ENCODE measurements around the gene SMG7. TPM values are rescaled to one million over a fixed set of nuclear protein-coding genes. Genes with fewer than 3 reads are reported as not detected.

The SMG7 gene
- total and polyA plus RNA-seq, 12 donors = 16.0 to 46.6 (median 37.8) TPM

GRCh38 chr1:183466781-183467180, 5.5 kb upstream of the SMG7 start:
- H3K4me1 ChIP-seq = peaks cover 0 to 29% (median 4%) of the 10 kb centered on the region in 9 donors
- no peaks in the 10 kb centered on the region for H3K27me3 ChIP-seq
- no peak overlapping the region for H3K4me3 ChIP-seq
- no peaks in the 10 kb centered on the region for H3K9me3 ChIP-seq
- H3K36me3 ChIP-seq = no peaks in the 10 kb centered on the region
- intact Hi-C loops (cut with DNase I) = loop anchor here in 1 of 10 donors (10.0 kb wide), 1 partner anchor 182 kb away; no protein-coding TSS in a partner anchor
- TF ChIP-seq CTCF (IDR thresholded peaks at IDR 0.05) = no peak
- ATAC-seq (no peak), DNase-seq (no peak)
- H3K27ac ChIP-seq = no peak overlapping the region
- WGBS, 2 donors = 54 to 63% methylated on average over 2 of the region's 2 CpGs

DNA sequence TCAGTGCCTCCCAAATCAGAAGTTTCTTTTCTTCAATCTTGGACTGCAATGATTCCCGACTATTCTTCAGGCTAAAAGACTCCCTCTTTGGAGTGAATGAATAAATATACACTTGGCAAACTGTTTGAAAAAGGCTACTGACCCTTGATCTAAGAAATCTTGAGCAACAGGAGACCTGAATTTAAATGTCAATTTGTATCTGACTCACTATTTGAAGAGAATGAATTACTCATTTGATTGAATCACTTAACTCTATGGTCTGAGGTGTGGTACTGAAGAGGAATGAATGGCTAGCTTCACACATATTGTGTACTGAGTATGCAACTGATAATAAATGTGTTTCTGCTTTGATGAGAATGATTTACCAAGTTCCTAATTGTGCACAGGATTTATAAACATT, 4.6 kb upstream of the SMG7 start:
- Histone ChIP-seq H3K36me3 (no peaks in the 10 kb centered on the region), H3K4me1 (peaks cover 0 to 20% (median 4%) of the 10 kb centered on the region in 9 donors), H3K27ac (no peak overlapping the region), H3K4me3 (no peak overlapping the region), H3K27me3 (no peaks in the 10 kb centered on the region), H3K9me3 (no peaks in the 10 kb centered on the region)
- ATAC-seq (no peak), DNase-seq (no peak)
- intact Hi-C loops (cut with DNase I) = loop anchor here in 1 of 10 donors (10.0 kb wide), 1 partner anchor 183 kb away; no protein-coding TSS in a partner anchor
- 80 to 94% methylated on average over 1 of the region's 1 CpG for WGBS, 2 donors
- no peak for TF ChIP-seq CTCF (IDR thresholded peaks at IDR 0.05)

- intact Hi-C loops (cut with DNase I) = loop anchor here in 9 of 10 donors (1.0 to 10.0 kb wide), 14 partner anchors 72 to 190 kb away; partner anchors contain the start of gene ARPC5 (in 4 of the 9)
- H3K27me3 ChIP-seq = no peaks in the 10 kb centered on the region
- H3K36me3 ChIP-seq = peaks cover 0 to 8% (median 0%) of the 10 kb centered on the region in 9 donors
- peak; percentile 20 to 81 (median 61) for TF ChIP-seq CTCF (IDR thresholded peaks at IDR 0.05)
- peak; percentile 23 to 58 (median 48) for ATAC-seq
- H3K4me3 ChIP-seq = peak overlapping the region; percentile 79 to 99 (median 96)
- 1% methylated on average over 26 of the region's 26 CpGs for WGBS, 2 donors
- H3K9me3 ChIP-seq = no peaks in the 10 kb centered on the region
- DNase-seq = peak; percentile 88
- peak overlapping the region; percentile 92 to 99 (median 96) for H3K27ac ChIP-seq
- peaks cover 0 to 40% (median 28%) of the 10 kb centered on the region in 9 donors for H3K4me1 ChIP-seq
Observed at GRCh38 chr1:183470147-183470960, 1.9 kb upstream of the SMG7 start.

DNA sequence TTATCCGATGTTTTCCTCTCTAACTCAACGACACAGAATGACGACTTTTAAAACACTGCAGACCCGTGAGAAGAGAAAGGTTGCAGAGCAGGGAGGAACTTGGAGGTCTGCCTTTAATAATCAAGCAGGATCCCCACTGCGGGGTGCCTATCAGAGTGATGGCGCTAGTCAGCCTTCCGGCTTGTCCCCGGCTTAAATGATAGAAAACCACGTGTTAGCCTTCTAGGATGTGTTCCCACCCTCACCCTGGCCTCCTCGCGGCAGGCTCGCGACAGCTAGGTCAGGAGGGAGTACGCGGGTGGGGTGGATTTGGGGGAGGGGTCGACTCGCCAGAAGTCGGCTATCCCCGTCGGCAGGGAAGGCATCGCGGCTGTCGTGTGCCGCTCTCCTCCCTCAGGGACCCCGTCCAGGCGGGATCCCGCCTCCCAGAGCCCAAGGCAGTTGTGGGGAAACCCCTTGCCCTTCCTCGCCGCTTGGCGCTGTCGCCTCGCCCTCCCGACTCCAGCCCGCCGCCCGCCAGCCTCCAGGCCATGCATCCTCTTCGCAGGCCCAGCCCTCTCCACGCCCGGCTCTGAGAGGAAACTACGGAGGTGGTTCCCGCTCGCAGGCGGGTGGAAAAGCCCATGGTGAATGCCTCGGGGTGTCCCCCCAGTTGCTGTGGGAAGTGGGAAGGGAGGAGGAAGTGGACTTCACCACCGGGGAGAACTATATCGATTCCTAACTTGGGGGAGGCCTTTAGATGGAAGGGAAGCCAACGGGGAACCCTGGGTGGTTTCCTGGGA, 1.1 kb upstream of the SMG7 start:
- Histone ChIP-seq H3K4me1 (peaks cover 0 to 48% (median 36%) of the 10 kb centered on the region in 9 donors), H3K4me3 (peak overlapping the region; percentile 79 to 99 (median 96)), H3K36me3 (peaks cover 0 to 8% (median 0%) of the 10 kb centered on the region in 9 donors), H3K27me3 (no peaks in the 10 kb centered on the region), H3K9me3 (no peaks in the 10 kb centered on the region), H3K27ac (peak overlapping the region; percentile 92 to 99 (median 96))
- peak in 2 of 9 donors; percentile 8 to 28 for TF ChIP-seq CTCF (IDR thresholded peaks at IDR 0.05)
- 0 to 1% methylated on average over 47 of the region's 47 CpGs for WGBS, 2 donors
- ATAC-seq (peak; percentile 41 to 72 (median 62)), DNase-seq (peak in 1 of 2 donors; percentile 74)
- intact Hi-C loops (cut with DNase I) = loop anchor here in 9 of 10 donors (1.0 to 10.0 kb wide), 14 partner anchors 71 to 190 kb away; partner anchors contain the start of gene ARPC5 (in 4 of the 9)

Measured in heart right ventricle (tissue), 16 donors.